GF-D8 (cell line): ENCODE results near the gene TMEM240.
"Not testable (repeated sequence)": the region's sequence is repeated elsewhere in the genome, so short reads cannot be mapped to it uniquely, and the experiment has no call there.

Experiments
- DNase-seq: peaks from one replicate; lab custom pipeline; 2025; lab: John Stamatoyannopoulos, UW

TMEM240 gene

GRCh38 chr1:1524750-1525383, 15.6 kb downstream of the TMEM240 start:
- not testable (repeated sequence) for DNase-seq

GRCh38 chr1:1523651-1524050, 16.8 kb downstream of the TMEM240 start:
- not testable (repeated sequence) for DNase-seq

GRCh38 chr1:1523226-1523625, 17.2 kb downstream of the TMEM240 start:
- DNase-seq: not testable (repeated sequence)

- DNase-seq: not testable (repeated sequence)
Measured at GRCh38 chr1:1522536-1522935, 17.9 kb downstream of the TMEM240 start.

GRCh38 chr1:1521331-1521730, 19.1 kb downstream of the TMEM240 start:
- DNase-seq: no peak

GRCh38 chr1:1519805-1520505, 20.5 kb downstream of the TMEM240 start:
- not testable (repeated sequence) for DNase-seq

GRCh38 chr1:1518621-1519007, 21.8 kb downstream of the TMEM240 start:
- DNase-seq: not testable (repeated sequence)

- DNase-seq: no peak
Measured at GRCh38 chr1:1517973-1518620, 22.3 kb downstream of the TMEM240 start.

- DNase-seq: not testable (repeated sequence)
Measured at GRCh38 chr1:1516923-1517322, 23.5 kb downstream of the TMEM240 start.

GRCh38 chr1:1514376-1514775, 26.0 kb downstream of the TMEM240 start:
- DNase-seq: peak; percentile 32

GRCh38 chr1:1513675-1514074, 26.7 kb downstream of the TMEM240 start:
- DNase-seq: not testable (repeated sequence)

GRCh38 chr1:1512425-1512824, 28.0 kb downstream of the TMEM240 start:
- DNase-seq: not testable (repeated sequence)

GRCh38 chr1:1511533-1512285, 28.7 kb downstream of the TMEM240 start, which contains the start of gene ATAD3A:
TSS of gene ATAD3A (plus strand) at chr1:1512162. CDS start at chr1:1512269, 107 bp downstream.
- peak; percentile 89 for DNase-seq

- DNase-seq: no peak
Measured at GRCh38 chr1:1510912-1511532, 29.4 kb downstream of the TMEM240 start.

GRCh38 chr1:1509465-1509850, 31.0 kb downstream of the TMEM240 start:
- DNase-seq: not testable (repeated sequence)

- not testable (repeated sequence) for DNase-seq
Measured at GRCh38 chr1:1508775-1509464, 31.5 kb downstream of the TMEM240 start.

- no peak for DNase-seq
Measured at GRCh38 chr1:1507305-1507704, 33.1 kb downstream of the TMEM240 start.

- DNase-seq: not testable (repeated sequence)
Measured at GRCh38 chr1:1505801-1506200, 34.6 kb downstream of the TMEM240 start.

- DNase-seq: peak; percentile 39
Measured at GRCh38 chr1:1505366-1505798, 35.0 kb downstream of the TMEM240 start.

GRCh38 chr1:1504777-1505365, 35.6 kb downstream of the TMEM240 start:
- DNase-seq: peak; percentile 36
